Fibroblast of the aortic adventitia (primary cell): ENCODE measurements around the gene MARCHF3. TPM values are rescaled to one million over a fixed set of nuclear protein-coding genes. Genes with fewer than 3 reads are reported as not detected.
A peak's percentile ranks its signal among the peaks of the same experiment; 100 is the strongest.

Experiments
- DNase-seq: peaks from one replicate; pipeline ENCODE4 v3.0.0-alpha.2; 2010; ENCODE audit warnings: low read depth
- H3K4me3 ChIP-seq: 2 replicates; pipeline ENCODE4 v1.5.1; 2011; ENCODE audit warnings: low read depth, mild to moderate bottlenecking, control low read depth, low read length, moderate library complexity
- total RNA-seq: library from RNA; depleted of rRNA; stranded (reverse); fragments of >200 nt; gene quantifications from 2 replicates; pipeline ENCODE4 v1.2.3, GENCODE V29; 2012; ENCODE audit warnings: low replicate concordance
- TF ChIP-seq, protein P1 (sequence below): IDR thresholded peaks from 2 replicates; pipeline ENCODE4 v1.5.1; 2011; ENCODE audit warnings: mild to moderate bottlenecking, low read length, control low read depth, inconsistent platforms; ENCODE audit not compliant: insufficient read depth

MARCHF3 gene
- total RNA-seq, 1 donor = 16.9 TPM

DNA sequence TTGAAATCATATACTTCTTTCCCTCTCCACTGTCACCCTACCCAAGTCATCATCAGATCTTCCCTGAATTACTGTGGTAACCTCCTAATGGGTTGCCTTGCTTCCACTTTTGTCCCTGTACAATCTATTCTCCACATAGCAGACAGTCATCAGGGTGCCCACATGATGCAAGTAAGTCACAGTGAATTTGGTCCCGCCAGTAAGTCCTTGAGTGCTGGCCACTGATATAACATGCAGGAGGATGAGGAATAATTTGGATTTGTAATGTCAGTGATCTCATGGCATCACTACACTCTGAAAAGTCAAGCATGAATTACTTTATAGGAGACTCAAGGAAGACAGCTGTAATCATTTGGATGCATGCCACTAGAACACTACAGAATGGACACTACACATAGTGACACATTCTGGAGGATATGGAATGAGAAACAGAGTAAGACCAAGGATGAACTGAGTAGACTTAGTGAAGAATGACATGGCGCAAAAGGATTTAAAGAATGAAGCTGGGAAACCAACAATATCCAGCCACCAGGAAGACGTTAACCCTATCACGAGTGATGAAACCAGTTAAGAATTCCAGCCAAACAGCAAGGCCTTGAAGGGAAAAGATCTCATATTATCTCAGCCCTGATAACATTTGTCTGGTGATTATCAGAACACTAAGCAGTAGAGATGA is 28.6 kb downstream of the MARCHF3 start:
- DNase-seq = peak; percentile 92
- no peak overlapping the region for H3K4me3 ChIP-seq
- TF ChIP-seq, protein P1, sequence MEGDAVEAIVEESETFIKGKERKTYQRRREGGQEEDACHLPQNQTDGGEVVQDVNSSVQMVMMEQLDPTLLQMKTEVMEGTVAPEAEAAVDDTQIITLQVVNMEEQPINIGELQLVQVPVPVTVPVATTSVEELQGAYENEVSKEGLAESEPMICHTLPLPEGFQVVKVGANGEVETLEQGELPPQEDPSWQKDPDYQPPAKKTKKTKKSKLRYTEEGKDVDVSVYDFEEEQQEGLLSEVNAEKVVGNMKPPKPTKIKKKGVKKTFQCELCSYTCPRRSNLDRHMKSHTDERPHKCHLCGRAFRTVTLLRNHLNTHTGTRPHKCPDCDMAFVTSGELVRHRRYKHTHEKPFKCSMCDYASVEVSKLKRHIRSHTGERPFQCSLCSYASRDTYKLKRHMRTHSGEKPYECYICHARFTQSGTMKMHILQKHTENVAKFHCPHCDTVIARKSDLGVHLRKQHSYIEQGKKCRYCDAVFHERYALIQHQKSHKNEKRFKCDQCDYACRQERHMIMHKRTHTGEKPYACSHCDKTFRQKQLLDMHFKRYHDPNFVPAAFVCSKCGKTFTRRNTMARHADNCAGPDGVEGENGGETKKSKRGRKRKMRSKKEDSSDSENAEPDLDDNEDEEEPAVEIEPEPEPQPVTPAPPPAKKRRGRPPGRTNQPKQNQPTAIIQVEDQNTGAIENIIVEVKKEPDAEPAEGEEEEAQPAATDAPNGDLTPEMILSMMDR = no peak

DNA sequence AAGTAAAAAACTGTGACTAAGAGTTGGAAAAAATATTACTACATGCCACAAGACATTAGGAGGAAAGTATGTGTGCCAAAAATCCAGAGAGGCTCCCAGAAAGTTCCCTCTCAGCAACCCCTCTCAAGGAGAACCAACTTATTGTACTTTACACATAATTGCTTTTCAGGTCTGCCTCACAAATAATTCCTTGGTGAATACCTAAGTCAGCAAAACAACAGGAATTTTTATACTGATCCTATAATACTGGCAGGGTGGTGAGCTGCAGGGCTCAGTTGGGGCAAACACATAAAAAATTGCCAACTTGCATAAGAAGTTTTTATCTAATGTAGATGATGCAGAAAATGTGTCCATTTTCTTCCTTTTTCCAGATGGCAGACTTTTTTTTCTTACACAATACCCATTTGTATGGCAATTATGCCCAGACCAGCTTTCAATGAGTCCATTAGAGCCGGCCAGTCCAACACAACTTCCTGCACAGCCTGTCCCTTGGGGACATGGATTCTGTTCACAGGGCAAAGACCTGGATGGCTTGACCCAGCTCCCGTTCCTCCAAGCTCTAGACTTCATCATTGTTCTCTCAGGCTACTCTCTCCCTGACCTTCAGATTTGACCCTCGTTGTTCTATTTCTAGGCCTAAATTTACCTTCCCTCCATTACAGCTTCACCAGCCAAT is 31.3 kb downstream of the MARCHF3 start:
- TF ChIP-seq, protein P1 = no peak
- no peak for DNase-seq
- no peak overlapping the region for H3K4me3 ChIP-seq

DNA sequence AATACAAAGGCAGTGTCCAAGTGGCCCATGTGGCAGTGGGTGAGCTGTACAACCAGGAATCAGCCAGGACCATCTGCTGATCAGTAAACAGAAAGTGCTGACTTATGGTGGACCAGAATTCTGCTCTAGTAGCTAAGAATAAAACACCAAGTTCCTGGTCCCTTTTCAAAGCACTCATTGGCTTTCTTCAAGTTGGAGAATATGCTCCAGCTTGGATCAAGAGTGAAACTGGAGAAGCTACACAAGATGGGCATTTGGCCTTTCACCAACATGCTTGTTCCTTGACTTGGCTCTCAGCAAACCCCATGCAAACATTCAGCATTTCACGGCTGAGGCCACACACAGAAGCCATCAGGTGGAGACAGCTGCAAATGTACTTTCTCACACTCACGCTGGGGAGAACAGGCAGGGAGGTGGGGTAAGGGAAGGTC is 32.1 kb downstream of the MARCHF3 start:
- H3K4me3 ChIP-seq = no peak overlapping the region

GRCh38 chr5:126995689-126996088 is 34.7 kb downstream of the MARCHF3 start:
- TF ChIP-seq, protein P1 = no peak
- H3K4me3 ChIP-seq = no peak overlapping the region
- no peak for DNase-seq

More for the DNA sequence above, 32.1 kb downstream of the MARCHF3 start:
- TF ChIP-seq, protein P1 = no peak
- peak; percentile 46 for DNase-seq

GRCh38 chr5:126995039-126995438 is 35.3 kb downstream of the MARCHF3 start:
- TF ChIP-seq, protein P1 = no peak
- DNase-seq = no peak
- H3K4me3 ChIP-seq = no peak overlapping the region

GRCh38 chr5:126994485-126994884 is 35.9 kb downstream of the MARCHF3 start:
- no peak overlapping the region for H3K4me3 ChIP-seq
- TF ChIP-seq, protein P1 = no peak
- no peak for DNase-seq
